Effector memory CD8-positive, alpha-beta T cell (primary cell): Measurements from ENCODE around the gene COL5A1.

Source experiments
- ATAC-seq: fragments of 150-1000 bp; cut with Tn5 transposase; replicated peaks from 2 replicates; pipeline ENCODE4 v1.10.0; 2021; ENCODE audit warnings: mild to moderate bottlenecking, moderate library complexity
- DNase-seq, 3 experiments: peaks; one replicate each; pipeline ENCODE4 v3.0.0; 2021
- H3K27ac Mint-ChIP-seq, 2 donors: one replicate each; pipeline ENCODE4 v1.8.0; 2022; ENCODE audit warnings: mild to moderate bottlenecking in 2 of 2, mixed read lengths in 2 of 2, moderate library complexity in 2 of 2
- H3K27me3 Mint-ChIP-seq, 2 donors: one replicate each; pipeline ENCODE4 v1.8.0; 2022; ENCODE audit warnings: mixed read lengths in 2 of 2
- H3K36me3 Mint-ChIP-seq: one replicate; pipeline ENCODE4 v1.8.0; 2022; ENCODE audit warnings: mild to moderate bottlenecking, moderate library complexity, mixed read lengths; ENCODE audit not compliant: insufficient read depth
- H3K4me1 Mint-ChIP-seq, 2 donors: one replicate each; pipeline ENCODE4 v1.8.0; 2022; ENCODE audit warnings: low read depth in 2 of 2, mixed read lengths in 2 of 2
- H3K4me3 Mint-ChIP-seq, 2 donors: one replicate each; pipeline ENCODE4 v1.8.0; 2022; ENCODE audit warnings: mild to moderate bottlenecking in 2 of 2, mixed read lengths in 2 of 2, moderate library complexity in 2 of 2
- H3K9me3 Mint-ChIP-seq, 2 donors: one replicate each; pipeline ENCODE4 v1.8.0; 2022; ENCODE audit warnings: mixed read lengths in 2 of 2

COL5A1 gene

GRCh38 chr9:134834217-134834956 lies 192.8 kb downstream of the COL5A1 start:
- H3K4me1 Mint-ChIP-seq: no peaks in the 10 kb centered on the region
- H3K4me3 Mint-ChIP-seq: no peak overlapping the region
- peaks cover 5% of the 10 kb centered on the region for H3K36me3 Mint-ChIP-seq
- no peak for ATAC-seq
- no peak overlapping the region for H3K27ac Mint-ChIP-seq
- H3K27me3 Mint-ChIP-seq: no peaks in the 10 kb centered on the region
- DNase-seq: no peak
- H3K9me3 Mint-ChIP-seq: no peaks in the 10 kb centered on the region

- H3K27ac Mint-ChIP-seq: no peak overlapping the region
- DNase-seq (no peak), ATAC-seq (no peak)
- peaks cover 5% of the 10 kb centered on the region for H3K36me3 Mint-ChIP-seq
- no peaks in the 10 kb centered on the region for H3K9me3 Mint-ChIP-seq
- no peak overlapping the region for H3K4me3 Mint-ChIP-seq
- no peaks in the 10 kb centered on the region for H3K4me1 Mint-ChIP-seq
- H3K27me3 Mint-ChIP-seq: no peaks in the 10 kb centered on the region
Measured at GRCh38 chr9:134834957-134835419, 193.4 kb downstream of the COL5A1 start.

GRCh38 chr9:134835448-134835847 lies 193.8 kb downstream of the COL5A1 start:
- no peak overlapping the region for H3K27ac Mint-ChIP-seq
- peaks cover 5% of the 10 kb centered on the region for H3K36me3 Mint-ChIP-seq
- ATAC-seq (no peak), DNase-seq (no peak)
- no peaks in the 10 kb centered on the region for H3K9me3 Mint-ChIP-seq
- no peaks in the 10 kb centered on the region for H3K27me3 Mint-ChIP-seq
- no peak overlapping the region for H3K4me3 Mint-ChIP-seq
- H3K4me1 Mint-ChIP-seq: no peaks in the 10 kb centered on the region

GRCh38 chr9:134835987-134836386 lies 194.4 kb downstream of the COL5A1 start:
- ATAC-seq: no peak
- no peak overlapping the region for H3K27ac Mint-ChIP-seq

GRCh38 chr9:134836406-134836970 lies 194.9 kb downstream of the COL5A1 start:
- DNase-seq (no peak), ATAC-seq (no peak)
- Mint-ChIP-seq H3K4me3 (no peak overlapping the region), H3K9me3 (no peaks in the 10 kb centered on the region), H3K27me3 (no peaks in the 10 kb centered on the region), H3K4me1 (no peaks in the 10 kb centered on the region), H3K27ac (no peak overlapping the region), H3K36me3 (peaks cover 8% of the 10 kb centered on the region)

More at GRCh38 chr9:134835987-134836386, 194.4 kb downstream of the COL5A1 start:
- no peak for DNase-seq
- peaks cover 5% of the 10 kb centered on the region for H3K36me3 Mint-ChIP-seq
- no peaks in the 10 kb centered on the region for H3K9me3 Mint-ChIP-seq
- no peaks in the 10 kb centered on the region for H3K27me3 Mint-ChIP-seq
- no peak overlapping the region for H3K4me3 Mint-ChIP-seq
- no peaks in the 10 kb centered on the region for H3K4me1 Mint-ChIP-seq

- no peaks in the 10 kb centered on the region for H3K27me3 Mint-ChIP-seq
- no peak overlapping the region for H3K4me3 Mint-ChIP-seq
Measured at GRCh38 chr9:134837529-134837928, 195.9 kb downstream of the COL5A1 start.

GRCh38 chr9:134838651-134839454 lies 197.2 kb downstream of the COL5A1 start:
- Mint-ChIP-seq H3K27me3 (no peaks in the 10 kb centered on the region), H3K36me3 (peaks cover 7% of the 10 kb centered on the region), H3K9me3 (no peaks in the 10 kb centered on the region), H3K27ac (no peak overlapping the region), H3K4me3 (no peak overlapping the region), H3K4me1 (no peaks in the 10 kb centered on the region)
- DNase-seq: no peak
- no peak for ATAC-seq

More at GRCh38 chr9:134837529-134837928, 195.9 kb downstream of the COL5A1 start:
- Mint-ChIP-seq H3K36me3 (peaks cover 7% of the 10 kb centered on the region), H3K27ac (peak overlapping the region in 1 of 2 donors; percentile 17), H3K9me3 (no peaks in the 10 kb centered on the region), H3K4me1 (no peaks in the 10 kb centered on the region)
- DNase-seq: no peak
- ATAC-seq: no peak

GRCh38 chr9:134839455-134840125 lies 198.0 kb downstream of the COL5A1 start:
- H3K9me3 Mint-ChIP-seq: no peaks in the 10 kb centered on the region
- no peak for DNase-seq
- no peaks in the 10 kb centered on the region for H3K4me1 Mint-ChIP-seq
- H3K36me3 Mint-ChIP-seq: peaks cover 7% of the 10 kb centered on the region
- H3K27ac Mint-ChIP-seq: no peak overlapping the region
- no peak for ATAC-seq
- no peak overlapping the region for H3K4me3 Mint-ChIP-seq
- no peaks in the 10 kb centered on the region for H3K27me3 Mint-ChIP-seq

GRCh38 chr9:134840511-134840910 lies 198.9 kb downstream of the COL5A1 start:
- ATAC-seq: no peak
- Mint-ChIP-seq H3K4me1 (no peaks in the 10 kb centered on the region), H3K4me3 (no peak overlapping the region), H3K9me3 (no peaks in the 10 kb centered on the region), H3K36me3 (peaks cover 7% of the 10 kb centered on the region), H3K27ac (no peak overlapping the region), H3K27me3 (no peaks in the 10 kb centered on the region)
- no peak for DNase-seq

- Mint-ChIP-seq H3K9me3 (no peaks in the 10 kb centered on the region), H3K4me1 (no peaks in the 10 kb centered on the region), H3K4me3 (no peak overlapping the region), H3K27me3 (no peaks in the 10 kb centered on the region), H3K27ac (no peak overlapping the region), H3K36me3 (peaks cover 7% of the 10 kb centered on the region)
- no peak for DNase-seq
- no peak for ATAC-seq
Measured at GRCh38 chr9:134841180-134841904, 199.7 kb downstream of the COL5A1 start.

- Mint-ChIP-seq H3K27ac (no peak overlapping the region), H3K36me3 (peaks cover 7% of the 10 kb centered on the region), H3K27me3 (no peaks in the 10 kb centered on the region), H3K4me3 (no peak overlapping the region), H3K4me1 (no peaks in the 10 kb centered on the region), H3K9me3 (no peaks in the 10 kb centered on the region)
- DNase-seq: no peak
- no peak for ATAC-seq
Measured at GRCh38 chr9:134842321-134842720, 200.7 kb downstream of the COL5A1 start.

- H3K27me3 Mint-ChIP-seq: no peaks in the 10 kb centered on the region
- H3K4me1 Mint-ChIP-seq: no peaks in the 10 kb centered on the region
- no peak for ATAC-seq
Measured at GRCh38 chr9:134843740-134844139, 202.1 kb downstream of the COL5A1 start.

GRCh38 chr9:134844821-134845220 lies 203.2 kb downstream of the COL5A1 start:
- DNase-seq (no peak), ATAC-seq (no peak)
- H3K27me3 Mint-ChIP-seq: no peaks in the 10 kb centered on the region
- H3K36me3 Mint-ChIP-seq: peaks cover 4% of the 10 kb centered on the region
- no peaks in the 10 kb centered on the region for H3K9me3 Mint-ChIP-seq
- H3K4me3 Mint-ChIP-seq: no peak overlapping the region
- no peaks in the 10 kb centered on the region for H3K4me1 Mint-ChIP-seq
- no peak overlapping the region for H3K27ac Mint-ChIP-seq

More at GRCh38 chr9:134843740-134844139, 202.1 kb downstream of the COL5A1 start:
- Mint-ChIP-seq H3K4me3 (no peak overlapping the region), H3K27ac (no peak overlapping the region), H3K36me3 (peaks cover 4% of the 10 kb centered on the region), H3K9me3 (no peaks in the 10 kb centered on the region)
- no peak for DNase-seq
